Activated T-helper 9 cell treated with anti-CD3 and anti-CD28 coated beads, Interleukin-2, amount 50 U/mL, for 16 hours (primary cell): ENCODE measurements around the gene SMIM45.

Experiments used
- DNase-seq: peaks from one replicate; pipeline ENCODE4 v3.0.0-alpha.2; 2020; ENCODE audit warnings: low read depth

SMIM45 gene

GRCh38 chr22:41915786-41916493 lies 36.0 kb upstream of the SMIM45 start:
- no peak for DNase-seq

GRCh38 chr22:41916745-41917358 lies 35.1 kb upstream of the SMIM45 start:
- no peak for DNase-seq

DNA sequence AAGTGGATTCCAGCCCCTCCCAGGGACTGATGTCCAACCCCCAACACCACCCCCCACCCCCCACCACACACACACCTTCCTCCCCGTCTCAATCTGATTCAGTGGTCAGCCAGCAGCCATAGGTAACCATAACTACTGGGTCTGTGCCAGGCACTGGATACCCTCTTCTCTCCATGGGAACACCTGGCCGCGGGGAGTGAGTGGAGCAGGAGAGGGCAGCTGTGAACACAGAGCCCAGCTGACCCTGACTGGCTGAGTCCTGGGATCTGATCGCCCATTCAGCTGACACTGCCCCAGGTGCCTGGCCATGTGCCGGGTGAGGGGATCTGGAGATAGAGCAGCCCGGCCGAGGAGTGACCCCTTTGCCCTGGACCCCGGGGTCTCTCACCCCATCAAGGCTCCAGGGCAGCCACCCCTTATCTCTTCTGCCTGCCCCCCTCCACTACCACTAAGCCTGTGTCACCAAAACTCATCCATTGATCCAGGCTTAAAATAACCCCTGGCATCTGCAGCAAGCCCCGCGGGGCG lies 34.5 kb upstream of the SMIM45 start:
- no peak for DNase-seq

DNA sequence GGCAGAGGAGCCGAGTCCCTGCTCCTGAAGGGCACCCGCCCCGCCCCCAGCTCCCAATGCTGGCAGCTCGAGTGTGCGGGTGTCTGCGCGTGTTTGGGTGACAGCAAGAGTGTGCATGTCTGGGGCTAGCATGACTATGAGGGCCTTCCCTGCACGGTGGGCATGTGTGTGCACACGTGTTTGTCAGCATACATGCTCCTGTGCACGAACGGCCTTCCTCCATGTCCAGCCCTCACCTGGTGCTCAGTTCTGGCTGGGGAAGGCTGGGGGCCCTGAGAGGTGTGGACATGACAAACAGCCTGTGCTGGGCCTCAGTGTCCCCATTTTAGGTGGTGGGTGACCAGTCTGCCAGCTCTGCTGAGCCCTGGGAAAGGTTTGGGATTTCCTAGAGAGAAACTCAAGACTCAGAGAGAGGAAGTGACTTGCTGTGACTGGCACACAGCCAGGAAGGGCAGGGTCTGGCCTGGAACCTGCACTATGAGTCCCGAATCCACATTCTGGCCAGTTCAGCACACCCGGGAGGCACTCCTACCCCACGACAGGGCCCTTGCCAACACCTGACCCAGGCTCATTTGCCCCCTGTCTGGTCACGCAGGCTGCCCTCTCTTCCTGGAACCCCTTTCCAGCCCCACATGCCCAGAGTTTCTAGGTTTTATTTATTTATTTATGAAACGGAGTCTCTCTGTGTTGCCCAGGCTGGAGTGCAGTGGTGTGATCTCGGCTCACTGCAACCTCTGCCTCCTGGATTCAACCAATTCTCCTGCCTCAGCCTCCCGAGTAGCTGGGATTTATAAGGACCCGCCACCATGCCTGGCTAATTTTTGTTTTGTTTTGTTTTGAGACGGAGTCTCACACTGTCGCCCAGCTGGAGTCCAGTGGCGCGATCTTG lies 33.8 kb upstream of the SMIM45 start:
- no peak for DNase-seq

DNA sequence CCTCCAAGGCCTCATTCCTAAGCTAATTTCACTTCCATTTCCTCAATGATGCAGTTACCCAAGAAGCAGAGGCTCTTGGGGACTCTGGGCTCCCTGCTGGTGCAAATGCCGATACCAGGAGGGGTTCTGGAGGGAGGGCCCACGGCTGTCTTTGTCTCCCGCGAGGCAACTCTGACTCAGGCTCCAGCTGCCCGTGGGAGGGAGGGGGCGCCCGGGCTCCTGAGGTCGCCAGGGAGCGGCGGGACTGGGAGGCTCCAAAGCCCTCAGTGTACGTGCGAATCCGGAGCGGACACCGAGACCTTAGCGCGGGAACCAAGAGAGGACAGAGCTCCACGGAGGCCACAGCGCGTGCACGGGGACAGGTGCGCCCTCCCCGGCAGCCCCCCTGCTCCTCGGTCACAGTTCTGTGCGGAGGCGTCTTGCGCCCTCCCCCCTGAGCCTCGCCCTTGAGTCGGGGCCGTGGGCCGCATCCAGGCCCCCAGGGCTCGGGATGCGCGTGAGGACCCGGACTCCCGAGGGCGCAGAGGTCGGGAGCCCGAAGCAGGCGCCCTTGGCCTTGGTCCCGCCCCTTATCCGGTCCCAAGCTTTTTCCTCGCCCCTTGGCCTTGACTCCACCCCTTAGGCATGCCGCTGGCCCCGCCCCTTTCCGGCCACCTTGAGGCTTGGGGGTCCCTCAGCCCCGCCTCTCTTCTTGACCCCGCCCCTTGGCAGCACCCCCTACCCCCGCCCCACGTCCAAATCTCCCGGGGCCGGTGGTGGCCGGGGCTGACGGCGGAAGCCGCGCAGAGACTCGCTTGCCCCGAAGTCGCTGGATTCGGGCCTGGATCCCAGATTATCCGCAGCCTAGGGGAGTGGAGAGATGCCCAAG lies 32.4 kb upstream of the SMIM45 start:
- DNase-seq: no peak

- no peak for DNase-seq
Observed at GRCh38 chr22:41920271-41920976, 31.5 kb upstream of the SMIM45 start.

DNA sequence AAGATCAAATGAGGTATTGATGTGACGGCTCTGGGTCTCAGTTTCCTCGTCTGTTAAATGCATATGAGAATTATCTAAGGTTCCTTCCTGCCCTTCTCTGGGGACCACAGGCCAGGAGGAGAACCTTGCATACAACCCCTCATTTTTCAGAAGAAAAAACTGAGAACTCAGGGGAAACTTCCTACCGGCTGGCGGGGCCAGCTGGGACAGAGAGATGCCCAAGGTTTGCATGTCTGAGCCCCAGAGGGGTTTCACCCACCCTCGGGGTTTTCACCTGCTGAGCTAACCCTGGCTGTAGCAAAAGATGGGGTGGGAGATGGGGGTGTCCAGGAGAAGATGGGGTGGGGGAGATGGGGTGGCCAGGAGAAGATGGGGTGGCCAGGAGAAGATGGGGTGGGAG lies 29.6 kb upstream of the SMIM45 start:
- no peak for DNase-seq

DNA sequence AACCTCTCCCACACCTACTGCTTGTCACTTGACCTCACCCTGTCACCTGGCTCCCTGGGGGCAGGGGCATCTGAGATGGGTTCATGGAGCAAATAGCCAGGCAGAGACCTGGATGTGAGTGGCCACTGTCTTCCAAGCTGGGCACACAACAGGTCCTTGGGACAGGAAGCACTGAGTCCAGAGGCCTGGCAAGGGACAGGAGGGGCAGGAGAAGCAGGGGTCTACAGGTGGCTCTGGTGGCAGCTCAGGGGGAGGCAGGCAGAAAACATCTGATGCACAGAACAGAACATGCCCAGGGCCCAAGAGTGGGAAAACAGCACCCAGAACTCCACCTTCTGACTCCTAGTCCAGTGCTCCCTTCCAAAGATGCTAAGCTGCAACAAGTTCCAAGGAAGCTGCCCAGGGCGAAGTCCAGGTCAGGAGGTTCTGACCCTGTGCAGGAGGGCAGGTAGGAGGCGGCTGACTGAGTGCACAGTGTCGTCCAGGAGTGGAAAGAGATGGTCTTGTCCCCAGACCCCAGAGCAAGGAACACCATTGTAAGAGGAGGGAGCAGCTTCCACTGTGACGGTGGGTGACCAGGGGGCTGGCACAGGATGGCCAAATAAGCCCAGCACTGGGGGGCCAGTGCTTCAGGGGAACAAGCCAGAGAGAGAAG lies 28.9 kb upstream of the SMIM45 start:
- DNase-seq: no peak

GRCh38 chr22:41923595-41924276 lies 28.2 kb upstream of the SMIM45 start:
- no peak for DNase-seq

DNA sequence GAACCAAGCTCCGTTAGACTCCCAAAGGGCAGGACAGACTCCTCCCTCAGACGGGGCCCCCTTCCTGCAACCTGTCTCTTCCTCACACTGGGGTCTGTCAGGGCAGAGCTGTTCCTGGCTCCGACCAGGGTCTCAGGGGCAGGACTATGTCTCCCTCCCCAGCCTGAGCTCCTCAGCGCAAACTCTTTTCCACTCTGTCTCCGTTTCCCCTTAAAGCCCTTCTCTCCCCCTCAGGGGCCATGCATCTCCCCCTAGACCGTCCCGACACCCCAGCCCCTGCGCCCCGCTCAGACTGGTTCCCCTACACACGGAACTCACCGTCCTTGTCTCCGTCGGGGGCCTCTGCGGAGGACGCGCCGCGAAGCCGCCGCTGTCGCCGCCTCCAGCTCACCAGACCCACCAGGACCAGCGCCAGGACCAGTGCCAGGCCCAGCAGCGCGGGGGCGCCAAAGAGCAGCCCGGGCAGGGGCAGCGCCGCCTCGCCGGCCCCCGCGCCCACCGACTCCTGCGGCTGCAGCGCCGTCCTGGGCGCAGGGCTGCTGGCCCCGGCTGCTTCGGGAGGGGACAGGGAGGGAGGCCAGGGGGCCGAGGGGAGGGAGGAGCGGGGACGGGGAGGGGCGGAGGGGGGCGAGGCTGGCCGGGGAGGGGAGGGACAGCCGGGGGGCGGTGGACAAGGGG lies 26.0 kb upstream of the SMIM45 start:
- DNase-seq: peak; percentile 74

DNA sequence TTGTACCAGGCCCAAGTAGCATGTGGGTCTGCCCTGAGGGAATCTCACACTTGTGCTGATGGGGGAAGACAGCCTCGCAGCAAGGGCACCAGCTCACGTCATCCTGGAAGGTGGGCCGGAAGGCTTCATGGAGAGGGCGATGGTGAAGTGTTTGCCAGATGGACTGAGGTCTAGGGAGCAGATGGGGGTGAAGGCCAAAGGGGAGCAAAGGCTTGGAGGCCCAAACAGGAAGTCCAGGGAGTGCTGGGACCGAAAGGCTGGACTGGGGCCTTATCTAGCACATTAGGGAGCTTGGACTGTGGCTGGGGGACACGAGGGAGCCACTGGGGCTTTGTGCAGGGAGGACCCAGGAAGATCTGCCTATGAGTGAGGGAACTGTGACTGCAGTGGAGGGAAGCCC lies 24.1 kb upstream of the SMIM45 start:
- DNase-seq: no peak

DNA sequence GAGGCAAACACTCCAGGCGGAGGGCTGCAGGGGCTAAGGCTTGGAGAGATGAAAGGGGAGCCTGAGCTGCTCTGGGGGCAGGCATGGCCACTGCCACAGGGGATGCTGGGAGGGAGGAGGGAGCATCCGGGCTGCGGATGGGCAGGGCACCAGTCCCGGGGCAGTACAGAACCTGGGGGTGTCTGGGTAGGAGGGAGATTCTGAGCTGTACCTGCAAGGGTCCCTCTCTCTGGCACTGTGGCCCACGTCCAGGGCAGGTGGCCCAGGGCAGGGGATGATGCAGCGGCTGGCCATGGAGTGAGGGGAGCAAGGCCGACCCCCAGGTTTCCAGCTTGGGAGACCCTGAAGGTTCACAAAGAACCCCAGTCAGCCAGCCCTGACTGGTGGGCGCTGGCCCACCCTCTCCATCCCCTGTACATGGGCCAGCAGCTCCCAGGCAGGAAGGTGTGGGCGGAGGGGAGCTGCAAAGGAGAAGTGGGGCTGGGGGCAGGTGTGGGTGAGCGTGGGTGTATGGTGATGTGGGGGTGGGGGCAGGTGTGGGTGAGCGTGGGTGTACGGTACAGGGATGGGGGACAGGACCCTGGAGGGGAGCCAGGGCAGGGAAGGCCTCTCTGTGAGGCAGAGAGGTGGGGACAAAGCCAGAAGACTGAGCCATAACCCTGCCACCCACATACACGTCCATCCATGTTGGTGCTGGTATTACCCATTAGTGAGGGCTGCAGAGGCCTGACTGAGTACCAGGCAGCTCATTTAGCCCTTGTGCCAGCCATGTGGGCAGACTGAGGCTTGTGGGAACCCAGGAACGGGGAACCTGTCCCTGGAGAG lies 23.1 kb upstream of the SMIM45 start:
- no peak for DNase-seq

- DNase-seq: no peak
Observed at GRCh38 chr22:41929418-41929810, 22.5 kb upstream of the SMIM45 start.

- no peak for DNase-seq
Observed at GRCh38 chr22:41931701-41932269, 20.2 kb upstream of the SMIM45 start.

DNA sequence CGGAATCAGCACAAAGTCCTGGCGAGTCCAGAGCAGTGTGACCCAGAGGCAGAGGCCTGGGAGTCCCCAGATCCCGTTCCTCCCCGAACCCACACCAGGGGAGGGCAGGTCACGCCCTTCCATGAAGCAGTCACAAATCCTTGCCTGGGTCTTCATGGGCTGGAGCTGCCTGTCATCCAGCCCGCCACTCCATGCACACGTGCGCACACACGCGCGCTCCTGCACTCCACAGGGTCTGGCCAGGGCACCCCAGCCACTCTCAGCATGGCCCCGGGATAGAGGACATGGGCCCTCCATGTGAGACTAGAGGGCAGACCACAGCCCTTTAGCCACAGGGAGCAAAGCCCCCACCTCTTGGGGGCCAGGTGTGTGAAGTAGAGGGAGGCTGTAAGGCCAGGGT lies 19.6 kb upstream of the SMIM45 start:
- no peak for DNase-seq

DNA sequence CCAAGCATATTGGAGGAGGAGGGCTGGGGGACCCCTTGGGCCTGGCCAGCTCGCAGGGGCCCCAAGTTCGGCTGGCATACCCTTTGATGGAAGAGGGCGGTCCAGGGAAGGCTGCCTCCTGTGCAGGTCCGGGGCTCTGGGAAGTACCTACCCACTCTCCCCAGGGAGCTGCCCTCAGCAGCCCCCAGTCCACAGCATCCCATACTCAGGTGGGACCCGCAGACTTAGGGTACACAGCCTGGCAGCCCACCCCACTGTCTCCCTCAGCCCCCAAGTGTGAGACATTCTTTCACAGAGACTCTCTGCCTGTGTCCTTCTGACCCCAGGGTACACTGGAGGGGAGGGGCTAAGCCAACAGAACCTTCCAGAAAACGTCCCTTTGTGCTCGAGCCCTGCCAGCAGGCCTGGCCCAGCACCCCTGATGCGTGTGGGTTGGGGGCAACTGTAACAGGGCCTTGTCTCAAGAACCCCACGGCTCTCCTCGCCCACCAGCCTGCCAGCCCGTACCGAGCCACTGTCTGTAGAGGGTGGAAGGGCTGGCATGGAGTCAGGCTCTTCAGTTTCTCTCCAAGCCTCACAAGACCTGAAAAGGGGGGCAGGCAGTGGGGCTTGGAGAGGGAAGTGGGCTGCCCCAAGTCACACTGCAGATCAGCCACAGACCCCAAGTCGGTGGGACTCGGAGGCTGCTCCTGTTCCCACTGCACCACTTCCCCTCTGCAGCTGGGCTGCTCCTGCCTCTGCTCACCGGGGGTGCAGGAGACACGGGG lies 18.4 kb upstream of the SMIM45 start:
- no peak for DNase-seq

DNA sequence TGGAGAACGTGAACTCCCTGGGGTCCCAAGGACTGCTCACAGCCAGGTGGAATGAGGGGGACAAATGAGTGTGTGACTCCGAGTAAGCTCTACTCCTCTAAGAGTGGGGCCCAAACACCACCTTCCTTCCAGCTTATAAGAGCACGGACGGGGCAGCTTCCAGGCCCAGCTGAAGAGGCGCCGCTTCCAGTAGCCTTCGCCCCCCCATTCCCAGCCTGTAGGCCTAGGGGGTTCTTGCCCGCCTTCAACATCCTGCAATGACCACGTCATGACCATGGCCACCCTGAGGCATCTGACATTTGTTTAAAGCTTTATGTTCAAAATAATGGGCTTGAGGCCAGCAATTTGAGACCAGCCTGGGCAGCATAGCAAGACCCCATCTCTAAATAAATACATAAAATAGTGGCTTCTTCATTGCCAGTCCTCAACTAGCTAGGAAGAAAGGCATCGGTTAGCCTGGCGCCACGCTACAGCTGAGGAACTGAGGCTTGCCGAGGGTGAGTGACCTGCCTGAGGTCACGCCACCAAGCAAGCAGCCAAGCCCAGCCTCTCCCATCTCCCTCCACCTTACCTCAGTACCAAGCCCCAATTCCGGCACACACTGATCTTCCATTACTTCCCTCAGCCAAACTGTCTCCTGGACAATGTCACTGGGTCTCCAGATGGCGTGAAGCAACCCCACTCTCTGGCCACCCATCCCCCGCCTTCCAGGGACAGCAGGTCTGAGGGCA lies 17.5 kb upstream of the SMIM45 start:
- DNase-seq: no peak
